ENCODE measurements around the gene DAZ3.
"Not testable (repeated sequence)": the region's sequence is repeated elsewhere in the genome, so short reads cannot be mapped to it uniquely, and the experiment has no call there.

Gene DAZ3

GRCh38 chrY:24813293-24813692, at the start of gene DAZ3:
Gene DAZ3, minus strand, starts transcription at chrY:24813393. Its CDS starts 208 bp downstream, at chrY:24813185.
- DNase-seq: not testable (repeated sequence)

- not testable (repeated sequence) for DNase-seq
Measured at GRCh38 chrY:24833619-24834018, 20.4 kb upstream of the DAZ3 start, which contains the start of gene DAZ4. Gene DAZ4, plus strand, starts transcription at chrY:24833919. Its CDS starts 208 bp downstream, at chrY:24834127.

GRCh38 chrY:24825069-24825468, 11.9 kb upstream of the DAZ3 start:
- DNase-seq: not testable (repeated sequence)

- not testable (repeated sequence) for DNase-seq
Measured at GRCh38 chrY:24824184-24824879, 11.1 kb upstream of the DAZ3 start.

- DNase-seq: not testable (repeated sequence)
Measured at GRCh38 chrY:24821836-24822235, 8.6 kb upstream of the DAZ3 start.
